Measurements from ENCODE around the gene BEST4. TPM values are rescaled to one million over a fixed set of nuclear protein-coding genes. Genes with fewer than 3 reads are reported as not detected.
"Not testable (repeated sequence)": the region's sequence is repeated elsewhere in the genome, so short reads cannot be mapped to it uniquely, and the experiment has no call there.

The BEST4 gene
- total and polyA plus RNA-seq, 7 donors = 0.33 to 37.1 (median 6.0) TPM; not detected in 2

DNA sequence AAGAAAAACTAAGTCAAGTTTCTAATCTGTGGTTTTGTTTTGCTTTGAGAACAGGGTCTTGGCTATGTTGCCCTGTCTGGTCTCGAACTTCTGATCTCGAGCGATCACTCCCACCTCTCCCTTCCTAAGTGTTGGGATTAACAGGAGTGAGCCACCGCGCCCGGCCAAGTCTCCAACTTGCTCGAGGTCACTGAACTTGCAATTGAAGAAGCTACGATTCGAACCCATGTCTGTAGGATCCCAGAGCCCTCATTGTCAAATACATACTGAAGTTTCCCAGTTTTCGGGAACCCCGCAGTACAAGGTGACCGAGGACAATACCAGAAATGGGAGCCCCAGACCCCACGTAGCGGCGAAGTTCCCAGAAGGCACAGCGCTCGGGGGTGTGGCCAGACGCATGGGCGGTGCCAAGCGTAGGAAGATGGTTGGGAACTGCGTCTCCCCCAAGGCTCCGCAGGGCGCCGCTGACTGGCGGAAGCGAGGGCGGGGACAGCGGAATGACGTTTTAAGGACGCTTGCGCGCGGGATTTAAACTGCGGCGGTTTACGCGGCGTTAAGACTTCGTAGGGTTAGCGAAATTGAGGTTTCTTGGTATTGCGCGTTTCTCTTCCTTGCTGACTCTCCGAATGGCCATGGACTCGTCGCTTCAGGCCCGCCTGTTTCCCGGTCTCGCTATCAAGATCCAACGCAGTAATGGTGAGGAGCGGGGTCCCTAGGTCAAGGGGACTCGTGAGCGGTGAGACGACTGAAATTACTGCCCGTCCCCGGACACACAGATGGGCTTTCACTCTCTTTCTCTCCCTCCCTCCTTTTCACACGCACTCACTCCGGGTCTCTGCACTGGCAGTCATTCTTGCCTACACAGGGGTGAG is 48.4 kb downstream of the BEST4 start, which contains the start of gene KIF2C:
KIF2C (plus strand) TSS at position 531 of the 872 bp plus-strand sequence; CDS start at position 627, 96 bp downstream.
- no peaks in the 10 kb centered on the region for H3K9me3 ChIP-seq
- peak within 1 kb of the TSS; percentile 41 to 57 (median 52) for H3K4me3 ChIP-seq
- H3K36me3 ChIP-seq = no peaks in the 10 kb centered on the region
- TF ChIP-seq POLR2AphosphoS5 (IDR thresholded peaks at IDR 0.05) = peak; percentile 87 to 95 (median 91)
- TF ChIP-seq, protein P1, sequence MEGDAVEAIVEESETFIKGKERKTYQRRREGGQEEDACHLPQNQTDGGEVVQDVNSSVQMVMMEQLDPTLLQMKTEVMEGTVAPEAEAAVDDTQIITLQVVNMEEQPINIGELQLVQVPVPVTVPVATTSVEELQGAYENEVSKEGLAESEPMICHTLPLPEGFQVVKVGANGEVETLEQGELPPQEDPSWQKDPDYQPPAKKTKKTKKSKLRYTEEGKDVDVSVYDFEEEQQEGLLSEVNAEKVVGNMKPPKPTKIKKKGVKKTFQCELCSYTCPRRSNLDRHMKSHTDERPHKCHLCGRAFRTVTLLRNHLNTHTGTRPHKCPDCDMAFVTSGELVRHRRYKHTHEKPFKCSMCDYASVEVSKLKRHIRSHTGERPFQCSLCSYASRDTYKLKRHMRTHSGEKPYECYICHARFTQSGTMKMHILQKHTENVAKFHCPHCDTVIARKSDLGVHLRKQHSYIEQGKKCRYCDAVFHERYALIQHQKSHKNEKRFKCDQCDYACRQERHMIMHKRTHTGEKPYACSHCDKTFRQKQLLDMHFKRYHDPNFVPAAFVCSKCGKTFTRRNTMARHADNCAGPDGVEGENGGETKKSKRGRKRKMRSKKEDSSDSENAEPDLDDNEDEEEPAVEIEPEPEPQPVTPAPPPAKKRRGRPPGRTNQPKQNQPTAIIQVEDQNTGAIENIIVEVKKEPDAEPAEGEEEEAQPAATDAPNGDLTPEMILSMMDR (IDR thresholded peaks at IDR 0.05) = no peak
- peak in 2 of 4 donors; percentile 2 to 54 for TF ChIP-seq EP300 (IDR thresholded peaks at IDR 0.05)
- TF ChIP-seq POLR2A (IDR thresholded peaks at IDR 0.05) = peak; percentile 57 to 74
- no peaks in the 10 kb centered on the region for H3K27me3 ChIP-seq
- DNase-seq = peak; percentile 98
- WGBS, 2 donors = 0% methylated on average over 57 of the region's 57 CpGs
- H3K27ac ChIP-seq = peak within 1 kb of the TSS; percentile 82 to 89 (median 86)
- H3K4me1 ChIP-seq = peaks cover 0 to 8% (median 6%) of the 10 kb centered on the region in 4 donors
- intact Hi-C loops (cut with DNase I) = loop anchor here (2.0 kb wide), 1 partner anchor 35 kb away; the partner anchor contains the start of gene RPS8

DNA sequence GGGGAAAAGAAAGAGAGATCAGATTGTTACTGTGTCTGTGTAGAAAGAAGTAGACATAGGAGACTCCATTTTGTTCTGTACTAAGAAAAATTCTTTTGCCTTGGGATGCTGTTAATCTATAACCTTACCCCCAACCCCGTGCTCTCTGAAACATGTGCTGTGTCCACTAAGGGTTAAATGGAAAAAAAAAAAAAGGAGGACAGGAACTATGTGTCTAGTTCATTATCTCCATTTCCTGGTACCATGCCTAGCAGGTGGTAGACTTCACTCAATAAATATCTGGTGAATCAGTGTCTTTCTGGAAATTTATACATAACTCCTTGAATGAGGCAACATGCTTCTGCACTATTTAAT is 49.0 kb downstream of the BEST4 start:
- H3K4me1 ChIP-seq; DNase-seq; intact Hi-C loops (cut with DNase I); H3K36me3 ChIP-seq; H3K27me3 ChIP-seq; H3K9me3 ChIP-seq: not testable (repeated sequence)
- peak overlapping the region; percentile 41 to 57 (median 52) for H3K4me3 ChIP-seq
- peak overlapping the region; percentile 82 to 89 (median 86) for H3K27ac ChIP-seq
- WGBS, 2 donors = 48% methylated on average over 1 of the region's 1 CpG

DNA sequence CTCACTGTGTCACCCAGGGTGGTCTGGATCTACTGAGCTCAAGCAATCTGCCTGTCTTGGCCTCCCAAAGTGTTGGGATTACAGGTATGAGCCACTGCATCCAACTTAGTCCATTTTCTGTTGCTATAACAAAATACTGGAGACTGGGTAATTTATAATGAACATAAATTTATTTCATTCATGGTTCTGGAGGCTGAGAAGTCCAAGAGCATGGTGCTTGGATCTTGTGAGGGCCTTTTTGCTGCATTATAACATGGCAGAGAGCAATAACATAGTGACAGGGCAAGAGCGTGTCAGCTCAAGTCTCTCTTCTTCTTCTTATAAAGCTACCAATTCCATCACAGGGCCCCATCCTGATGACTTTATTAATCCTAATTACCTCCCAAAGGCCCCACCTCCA is 52.0 kb downstream of the BEST4 start:
- Histone ChIP-seq H3K36me3 (no peaks in the 10 kb centered on the region), H3K9me3 (no peaks in the 10 kb centered on the region), H3K4me3 (no peak overlapping the region), H3K27me3 (no peaks in the 10 kb centered on the region), H3K4me1 (peaks cover 0 to 9% (median 6%) of the 10 kb centered on the region in 4 donors), H3K27ac (no peak overlapping the region)
- WGBS, 2 donors = 98 to 100% methylated on average over 1 of the region's 1 CpG
- intact Hi-C loops (cut with DNase I) = no loop called here
- no peak for DNase-seq
- TF ChIP-seq POLR2A (IDR thresholded peaks at IDR 0.05) = no peak
- TF ChIP-seq, protein P1 (IDR thresholded peaks at IDR 0.05) = no peak
- no peak for TF ChIP-seq POLR2AphosphoS5 (IDR thresholded peaks at IDR 0.05)
- TF ChIP-seq EP300 (IDR thresholded peaks at IDR 0.05) = no peak

DNA sequence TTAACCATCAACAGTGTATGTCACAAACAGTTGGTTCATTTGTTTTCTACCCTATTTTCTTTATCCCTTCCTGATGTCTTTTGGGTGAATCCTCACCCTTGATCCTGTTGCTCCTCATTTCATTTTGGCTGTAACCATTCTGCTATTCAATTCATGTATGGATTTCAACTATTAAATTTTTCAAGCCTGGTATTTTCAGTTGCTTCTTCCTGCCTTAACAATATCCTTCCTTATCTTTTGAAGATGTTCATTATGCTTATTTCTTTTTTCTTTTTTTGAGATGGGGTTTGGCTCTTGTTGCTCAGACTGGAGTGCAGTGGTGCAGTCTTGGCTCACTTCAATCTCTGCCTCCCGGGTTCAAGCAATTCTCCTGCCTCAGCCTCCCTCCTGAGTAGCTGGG is 54.2 kb downstream of the BEST4 start:
- 79 to 94% methylated on average over 1 of the region's 1 CpG for WGBS, 2 donors
- TF ChIP-seq POLR2A (IDR thresholded peaks at IDR 0.05) (no peak), POLR2AphosphoS5 (IDR thresholded peaks at IDR 0.05) (no peak), EP300 (IDR thresholded peaks at IDR 0.05) (no peak)
- TF ChIP-seq, protein P1 (IDR thresholded peaks at IDR 0.05) = no peak
- no peaks in the 10 kb centered on the region for H3K36me3 ChIP-seq
- no peaks in the 10 kb centered on the region for H3K27me3 ChIP-seq
- intact Hi-C loops (cut with DNase I) = loop anchor here (5.0 kb wide), 2 partner anchors 279 to 569 kb away; partner anchors contain the start of genes HECTD3 and UROD
- H3K4me3 ChIP-seq = no peak overlapping the region
- no peak for DNase-seq
- no peaks in the 10 kb centered on the region for H3K9me3 ChIP-seq
- peaks cover 0 to 8% (median 4%) of the 10 kb centered on the region in 4 donors for H3K4me1 ChIP-seq
- H3K27ac ChIP-seq = peak overlapping the region in 3 of 4 donors; percentile 7 to 37 (median 31)

Small RNA genes within 50 kb of the gene (small RNA-seq; reads per million reads assigned to genes)
- 346 to 444 (median 426) reads per million in 3 donors for gene SNORD38A
- gene SNORD38B = 0 reads per million in 3 donors
- gene SNORD46 = 823 to 1,859 (median 1,554) reads per million in 3 donors
- gene SNORD55 = 0 reads per million in 3 donors

Other genes with a start within 250 kb of the BEST4 start
- 1 to 10 TPM; 1.7 to 5.6 (median 4.5) TPM for gene TMEM53, start 113.7 kb downstream of the BEST4 start, total RNA-seq
- 10 to 100 TPM; 17.1 to 29.7 (median 19.8) TPM for gene TMEM53, start 113.7 kb downstream of the BEST4 start, polyA plus RNA-seq
- gene ARMH1, start 113.5 kb downstream of the BEST4 start, total RNA-seq = 1 to 10 TPM in 2 of 4 donors, under 1 TPM in 1, not detected in 1; 0.33 to 1.5 (median 1.1) TPM
- gene ARMH1, start 113.5 kb downstream of the BEST4 start, polyA plus RNA-seq = 10 to 100 TPM in 1 of 3 donors, not detected in 2; 23.0 TPM
- gene RNU5D-1, start 57.0 kb downstream of the BEST4 start, total RNA-seq = not detected
- not detected for gene RNU5D-1, start 57.0 kb downstream of the BEST4 start, polyA plus RNA-seq
- gene KIF2C, start 48.3 kb downstream of the BEST4 start, total RNA-seq = 1 to 10 TPM in 2 of 4 donors, under 1 TPM in 2; 0.36 to 2.0 (median 1.2) TPM
- 10 to 100 TPM in 1 of 3 donors, 1 to 10 TPM in 1, under 1 TPM in 1; 0.60 to 16.2 (median 3.9) TPM for gene KIF2C, start 48.3 kb downstream of the BEST4 start, polyA plus RNA-seq
- gene RPS8, start 12.6 kb downstream of the BEST4 start, total RNA-seq = 1,000 to 10,000 TPM; 2,554 to 3,717 (median 3,009) TPM
- gene RPS8, start 12.6 kb downstream of the BEST4 start, polyA plus RNA-seq = 1,000 to 10,000 TPM; 1,996 to 3,223 (median 2,310) TPM
- 10 to 100 TPM in 2 of 4 donors, 1 to 10 TPM in 2; 8.2 to 28.1 (median 11.0) TPM for gene PLK3, start 12.2 kb upstream of the BEST4 start, total RNA-seq
- gene PLK3, start 12.2 kb upstream of the BEST4 start, polyA plus RNA-seq = 10 to 100 TPM in 2 of 3 donors, 1 to 10 TPM in 1; 7.2 to 12.1 (median 10.2) TPM
- gene DYNLT4, start 19.2 kb upstream of the BEST4 start, total RNA-seq = 1 to 10 TPM in 1 of 4 donors, not detected in 3; 1.1 TPM
- gene DYNLT4, start 19.2 kb upstream of the BEST4 start, polyA plus RNA-seq = under 1 TPM in 1 of 3 donors, not detected in 2; 0.20 TPM
- gene BTBD19, start 20.4 kb upstream of the BEST4 start, total RNA-seq = 1 to 10 TPM; 2.7 to 9.4 (median 3.2) TPM
- gene BTBD19, start 20.4 kb upstream of the BEST4 start, polyA plus RNA-seq = 1 to 10 TPM in 1 of 3 donors, under 1 TPM in 1, not detected in 1; 0.60 to 2.3 TPM
- gene PTCH2, start 55.1 kb upstream of the BEST4 start, total RNA-seq = 1 to 10 TPM in 1 of 4 donors, under 1 TPM in 3; 0.36 to 2.8 (median 0.83) TPM
- gene PTCH2, start 55.1 kb upstream of the BEST4 start, polyA plus RNA-seq = under 1 TPM in 1 of 3 donors, not detected in 2; 0.45 TPM
- gene EIF2B3, start 198.4 kb upstream of the BEST4 start, total RNA-seq = 10 to 100 TPM; 15.1 to 33.2 (median 25.8) TPM
- 10 to 100 TPM in 1 of 3 donors, 1 to 10 TPM in 2; 7.8 to 16.1 (median 9.5) TPM for gene EIF2B3, start 198.4 kb upstream of the BEST4 start, polyA plus RNA-seq
- gene HECTD3, start 223.2 kb upstream of the BEST4 start, total RNA-seq = 10 to 100 TPM; 23.9 to 45.7 (median 26.0) TPM
- gene HECTD3, start 223.2 kb upstream of the BEST4 start, polyA plus RNA-seq = 10 to 100 TPM; 56.5 to 74.2 (median 67.4) TPM
- 10 to 100 TPM; 65.6 to 99.2 (median 89.1) TPM for gene UROD, start 224.1 kb upstream of the BEST4 start, total RNA-seq
- 10 to 100 TPM; 58.5 to 73.8 (median 70.3) TPM for gene UROD, start 224.1 kb upstream of the BEST4 start, polyA plus RNA-seq